ENCODE measurements around the gene RAPGEF4.
A peak's percentile ranks its signal among the peaks of the same experiment; 100 is the strongest.

Gene RAPGEF4

DNA sequence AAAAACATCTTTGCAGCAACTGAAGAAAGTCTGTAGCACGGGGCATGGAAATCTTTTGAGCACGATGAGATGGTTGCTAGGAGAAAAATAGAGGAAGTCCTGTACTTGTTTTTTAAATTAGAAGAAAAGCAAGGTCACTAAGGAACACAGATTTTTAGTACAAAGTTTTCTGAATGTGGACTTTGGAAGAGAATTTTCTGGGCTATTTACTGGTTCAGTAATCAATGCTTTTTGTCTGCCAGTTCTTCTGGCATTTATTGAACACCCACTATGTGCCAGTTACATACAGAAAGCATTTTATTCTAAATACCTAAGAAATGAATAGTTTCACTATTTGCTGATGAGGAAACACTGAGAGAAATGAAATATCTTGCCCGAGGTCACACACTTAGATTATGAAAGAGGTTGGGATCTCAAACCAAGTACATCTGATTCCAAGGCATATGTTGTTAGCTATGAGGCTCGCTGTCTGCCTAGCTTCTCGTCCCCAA, 324.4 kb downstream of the RAPGEF4 start:
- Histone ChIP-seq H3K4me3 (ENCODE audit: low read length) (no peak overlapping the region), H3K9ac (ENCODE audit: low read depth, low read length) (no peak overlapping the region), H3K27me3 (ENCODE audit: insufficient read depth, low read length) (no peaks in the 10 kb centered on the region), H3K4me1 (ENCODE audit: insufficient read depth, low read length) (no peaks in the 10 kb centered on the region), H3K27ac (ENCODE audit: low read depth, low read length) (no peak overlapping the region), H3K9me3 (ENCODE audit: insufficient read depth, low read depth, low read length) (no peaks in the 10 kb centered on the region), H3K36me3 (ENCODE audit: insufficient read depth, low read length) (no peaks in the 10 kb centered on the region)
- 84% methylated on average over 5 of the region's 5 CpGs for WGBS

DNA sequence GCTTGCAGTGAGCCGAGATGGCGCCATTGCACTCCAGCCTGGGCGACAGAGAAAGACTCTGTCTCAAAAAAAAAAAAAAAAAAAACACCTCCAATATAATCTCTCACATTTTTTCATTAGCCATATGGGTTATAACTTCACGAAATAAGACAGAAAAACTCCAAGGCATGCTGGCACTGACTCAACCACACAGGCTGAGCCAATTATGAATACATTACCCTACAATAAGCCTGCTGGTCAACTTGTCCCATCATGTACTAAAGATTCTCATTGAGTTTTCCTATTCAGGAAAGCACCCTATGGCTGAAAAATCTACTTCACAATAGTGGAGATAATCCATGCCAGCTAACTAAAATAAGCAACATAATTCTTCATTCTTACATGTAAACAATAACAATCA, 327.2 kb downstream of the RAPGEF4 start:
- no peak overlapping the region for H3K4me3 ChIP-seq (ENCODE audit: low read length)
- H3K9me3 ChIP-seq (ENCODE audit: insufficient read depth, low read depth, low read length): no peaks in the 10 kb centered on the region
- no peak overlapping the region for H3K27ac ChIP-seq (ENCODE audit: low read depth, low read length)
- WGBS: 91% methylated on average over 4 of the region's 4 CpGs
- H3K9ac ChIP-seq (ENCODE audit: low read depth, low read length): no peak overlapping the region
- H3K27me3 ChIP-seq (ENCODE audit: insufficient read depth, low read length): no peaks in the 10 kb centered on the region
- no peaks in the 10 kb centered on the region for H3K4me1 ChIP-seq (ENCODE audit: insufficient read depth, low read length)
- H3K36me3 ChIP-seq (ENCODE audit: insufficient read depth, low read length): no peaks in the 10 kb centered on the region

DNA sequence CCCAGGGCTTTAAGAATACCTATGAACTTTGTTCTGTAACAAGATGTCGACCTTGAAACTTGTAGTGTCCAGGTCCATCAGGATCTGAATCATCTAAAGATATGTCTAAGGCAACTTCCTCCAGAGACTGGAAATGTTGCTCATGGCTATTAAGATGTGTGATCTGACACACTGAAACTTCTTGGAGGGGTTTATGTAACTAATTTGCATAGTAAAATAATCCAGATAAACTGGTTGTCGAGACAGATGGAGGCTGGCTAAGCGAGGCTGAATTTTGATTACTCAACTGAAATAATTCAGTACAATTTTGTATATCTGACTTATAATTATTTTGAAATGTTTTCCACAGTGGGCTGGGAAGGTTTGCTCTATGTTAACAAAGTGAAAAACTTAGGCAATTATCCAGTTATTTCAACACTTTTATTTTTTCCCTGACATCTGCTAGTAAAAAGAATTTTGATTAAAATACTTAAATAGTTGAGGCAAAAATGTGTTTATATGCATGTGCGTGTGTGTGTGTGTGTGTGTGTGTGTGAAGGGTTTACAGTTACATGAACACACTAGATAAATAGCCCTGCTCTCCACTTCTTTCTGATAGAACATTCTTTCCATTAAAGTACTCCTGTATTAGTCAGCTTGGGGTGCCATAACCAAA, 328.6 kb downstream of the RAPGEF4 start:
- 95% methylated on average over 1 of the region's 4 CpGs for WGBS
- Histone ChIP-seq H3K4me3 (ENCODE audit: low read length) (no peak overlapping the region), H3K27me3 (ENCODE audit: insufficient read depth, low read length) (no peaks in the 10 kb centered on the region), H3K9me3 (ENCODE audit: insufficient read depth, low read depth, low read length) (no peaks in the 10 kb centered on the region), H3K27ac (ENCODE audit: low read depth, low read length) (no peak overlapping the region), H3K4me1 (ENCODE audit: insufficient read depth, low read length) (no peaks in the 10 kb centered on the region), H3K9ac (ENCODE audit: low read depth, low read length) (no peak overlapping the region), H3K36me3 (ENCODE audit: insufficient read depth, low read length) (no peaks in the 10 kb centered on the region)

DNA sequence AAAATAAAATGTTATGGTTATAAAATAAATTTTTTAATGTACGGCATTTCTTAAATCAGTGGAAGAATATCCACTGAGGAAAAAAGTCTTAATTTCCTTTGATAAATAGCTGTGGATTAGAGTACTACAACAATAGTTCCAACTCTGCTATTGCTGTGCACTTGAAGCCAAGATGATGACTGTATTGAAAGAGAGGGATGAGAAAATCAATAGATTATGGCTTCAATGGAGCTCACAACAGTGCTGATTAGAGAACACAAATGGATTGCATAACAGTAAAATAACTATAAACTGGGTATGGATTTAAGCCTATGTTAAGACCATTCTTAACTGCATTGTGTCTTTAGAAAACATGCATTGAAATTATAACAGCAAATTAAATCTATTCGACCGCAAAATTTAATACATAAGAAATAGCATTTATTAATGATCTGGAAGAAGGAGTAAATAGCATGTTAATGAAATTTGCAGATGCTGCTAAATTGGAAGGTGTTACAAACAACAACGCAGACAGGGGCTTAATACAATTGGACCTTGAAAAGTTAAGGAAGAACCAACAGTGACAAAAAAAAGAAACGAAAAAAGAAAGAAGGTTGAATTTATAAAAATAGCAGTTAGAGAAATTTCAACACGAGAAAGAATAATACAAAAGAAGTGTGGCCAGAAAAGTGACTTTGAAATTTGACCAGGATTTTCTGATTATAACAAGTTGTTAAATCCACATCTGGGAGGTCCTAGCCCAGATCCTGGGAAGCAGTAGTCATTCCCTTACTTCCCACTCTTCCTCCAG, 331.4 kb downstream of the RAPGEF4 start:
- 93% methylated on average over 4 of the region's 6 CpGs for WGBS
- Histone ChIP-seq H3K4me3 (ENCODE audit: low read length) (no peak overlapping the region), H3K9me3 (ENCODE audit: insufficient read depth, low read depth, low read length) (no peaks in the 10 kb centered on the region), H3K27me3 (ENCODE audit: insufficient read depth, low read length) (no peaks in the 10 kb centered on the region), H3K27ac (ENCODE audit: low read depth, low read length) (no peak overlapping the region), H3K9ac (ENCODE audit: low read depth, low read length) (no peak overlapping the region), H3K36me3 (ENCODE audit: insufficient read depth, low read length) (no peaks in the 10 kb centered on the region), H3K4me1 (ENCODE audit: insufficient read depth, low read length) (no peaks in the 10 kb centered on the region)

DNA sequence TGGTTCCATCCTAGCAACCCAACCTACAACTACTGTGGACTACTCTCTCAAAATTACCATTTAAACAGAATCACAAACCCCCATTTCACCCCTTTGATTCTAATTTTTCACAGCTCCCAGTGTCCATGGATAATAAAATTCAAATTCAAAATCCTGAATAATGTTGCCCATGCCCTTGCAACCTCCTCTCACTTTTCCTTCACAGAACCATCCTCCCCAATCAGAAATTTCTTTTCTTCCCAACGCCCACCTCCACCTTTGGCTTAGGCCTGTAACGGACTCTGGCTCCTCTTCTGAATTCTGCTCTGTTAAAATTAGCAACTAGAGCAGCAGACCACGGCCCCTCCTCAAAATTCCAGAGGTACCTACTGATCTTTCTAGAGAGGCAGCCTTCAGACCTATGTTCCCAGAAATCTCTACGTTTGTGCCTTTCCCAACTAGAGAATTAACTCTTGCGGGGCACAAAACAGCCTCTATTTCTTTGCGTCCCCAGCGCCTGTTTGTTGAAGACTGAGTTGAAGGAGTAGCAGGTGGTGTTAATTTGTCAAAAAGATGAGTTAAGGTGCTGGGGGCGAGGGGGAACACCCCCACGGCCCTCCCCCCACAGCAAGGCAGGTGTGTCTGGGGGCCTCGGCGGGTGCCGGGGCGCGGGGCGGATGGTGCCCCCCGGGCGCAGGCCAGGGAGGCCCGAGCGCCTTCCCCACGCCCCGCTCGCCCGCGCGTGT, 339.6 kb downstream of the RAPGEF4 start:
- Histone ChIP-seq H3K36me3 (ENCODE audit: insufficient read depth, low read length) (no peaks in the 10 kb centered on the region), H3K4me3 (ENCODE audit: low read length) (peak overlapping the region; percentile 86), H3K27ac (ENCODE audit: low read depth, low read length) (no peak overlapping the region), H3K9me3 (ENCODE audit: insufficient read depth, low read depth, low read length) (no peaks in the 10 kb centered on the region), H3K27me3 (ENCODE audit: insufficient read depth, low read length) (peaks cover 17% of the 10 kb centered on the region), H3K4me1 (ENCODE audit: insufficient read depth, low read length) (peaks cover 17% of the 10 kb centered on the region), H3K9ac (ENCODE audit: low read depth, low read length) (peak overlapping the region; percentile 83)
- WGBS: 5% methylated on average over 25 of the region's 25 CpGs

DNA sequence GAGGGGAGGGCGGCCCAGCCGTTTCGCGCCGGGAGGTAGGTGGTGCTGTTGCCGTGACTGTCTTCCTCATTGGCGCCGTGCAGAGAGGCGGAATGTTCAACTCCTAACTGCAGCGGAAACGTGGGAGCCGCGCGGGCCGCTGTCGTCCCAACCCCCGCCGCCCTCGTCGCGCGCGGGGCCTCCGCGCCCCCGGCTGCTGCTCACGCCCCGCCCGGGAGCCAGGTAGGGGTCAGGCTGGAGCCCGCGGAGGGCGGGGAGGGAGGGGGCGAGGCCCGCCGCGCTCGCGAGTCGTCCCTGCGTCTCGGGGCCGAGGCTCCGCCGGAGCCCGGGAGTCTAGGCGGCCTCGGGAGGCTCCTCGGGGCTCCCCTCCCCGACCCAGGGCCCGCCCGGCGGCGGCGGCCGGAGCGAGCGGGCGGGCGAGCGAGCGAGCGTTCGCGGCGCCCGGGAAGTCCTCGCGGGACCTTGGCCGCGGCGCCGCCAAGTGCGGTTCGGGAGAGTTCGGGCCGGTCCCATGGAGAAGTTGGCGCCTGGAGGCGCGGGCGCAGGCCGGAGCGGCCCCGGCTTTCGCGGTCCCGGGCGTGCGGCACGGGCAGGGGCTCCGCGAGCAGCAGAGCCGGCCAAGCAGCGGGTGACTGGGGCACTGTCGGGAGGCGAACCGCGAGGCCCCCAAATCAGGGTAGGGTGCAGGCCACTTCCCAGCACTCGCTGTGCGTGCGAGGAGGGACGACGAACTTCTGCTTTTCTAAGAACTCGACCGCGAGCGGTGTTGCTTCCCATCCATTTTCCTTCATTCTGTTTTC, 340.3 kb downstream of the RAPGEF4 start, which contains the start of gene MAP3K20:
Gene MAP3K20, plus strand, starts transcription at position 66 of the 800 bp plus-strand sequence. CDS start 15,186 bp downstream, outside the sequence.
- Histone ChIP-seq H3K9me3 (ENCODE audit: insufficient read depth, low read depth, low read length) (no peaks in the 10 kb centered on the region), H3K27ac (ENCODE audit: low read depth, low read length) (no peak within 1 kb of the TSS), H3K36me3 (ENCODE audit: insufficient read depth, low read length) (no peaks in the 10 kb centered on the region), H3K4me3 (ENCODE audit: low read length) (peak within 1 kb of the TSS; percentile 86), H3K4me1 (ENCODE audit: insufficient read depth, low read length) (peaks cover 17% of the 10 kb centered on the region), H3K9ac (ENCODE audit: low read depth, low read length) (peak within 1 kb of the TSS; percentile 83), H3K27me3 (ENCODE audit: insufficient read depth, low read length) (peaks cover 17% of the 10 kb centered on the region)
- WGBS: under 1% methylated on average over 106 of the region's 106 CpGs

DNA sequence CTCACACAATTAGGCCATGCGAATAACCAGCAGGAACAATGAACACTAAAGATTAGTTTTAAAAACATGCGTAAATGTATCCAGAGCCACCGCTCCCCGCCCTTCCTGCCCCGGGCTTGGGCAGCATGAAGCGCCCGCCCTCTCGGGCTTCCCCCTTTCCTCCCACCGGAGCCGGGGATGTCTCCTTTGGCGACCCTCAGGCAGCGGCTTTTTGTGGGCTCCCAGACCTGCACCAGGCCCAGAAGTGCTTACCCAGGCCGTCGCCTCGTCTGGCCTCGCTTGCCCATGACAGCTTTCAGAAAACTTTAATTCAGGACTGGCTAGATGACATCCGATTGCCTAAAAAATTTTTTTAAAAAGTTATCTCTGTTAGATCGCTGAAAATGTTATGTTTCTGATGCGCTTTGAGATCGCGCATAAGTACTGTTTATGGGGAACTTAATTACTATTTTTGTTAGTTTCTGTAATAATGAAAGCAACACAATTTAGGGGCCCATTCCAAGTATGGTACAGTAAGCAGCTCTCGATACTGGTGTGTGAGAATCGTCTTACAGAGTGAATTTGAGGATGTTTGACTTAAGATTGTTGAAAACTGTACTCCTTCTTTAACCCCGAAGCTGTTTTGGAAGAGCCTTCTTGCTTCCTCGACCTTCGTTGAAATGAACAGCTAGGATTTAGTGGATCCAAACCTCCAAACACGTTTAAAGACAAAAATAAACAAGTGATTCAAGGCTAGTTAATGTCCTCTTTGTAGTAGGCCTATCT, 341.1 kb downstream of the RAPGEF4 start:
- Histone ChIP-seq H3K4me1 (ENCODE audit: insufficient read depth, low read length) (peaks cover 17% of the 10 kb centered on the region), H3K9me3 (ENCODE audit: insufficient read depth, low read depth, low read length) (no peaks in the 10 kb centered on the region), H3K4me3 (ENCODE audit: low read length) (peak overlapping the region; percentile 86), H3K27me3 (ENCODE audit: insufficient read depth, low read length) (peaks cover 17% of the 10 kb centered on the region), H3K27ac (ENCODE audit: low read depth, low read length) (no peak overlapping the region), H3K9ac (ENCODE audit: low read depth, low read length) (peak overlapping the region; percentile 83), H3K36me3 (ENCODE audit: insufficient read depth, low read length) (no peaks in the 10 kb centered on the region)
- WGBS: 12% methylated on average over 27 of the region's 27 CpGs

DNA sequence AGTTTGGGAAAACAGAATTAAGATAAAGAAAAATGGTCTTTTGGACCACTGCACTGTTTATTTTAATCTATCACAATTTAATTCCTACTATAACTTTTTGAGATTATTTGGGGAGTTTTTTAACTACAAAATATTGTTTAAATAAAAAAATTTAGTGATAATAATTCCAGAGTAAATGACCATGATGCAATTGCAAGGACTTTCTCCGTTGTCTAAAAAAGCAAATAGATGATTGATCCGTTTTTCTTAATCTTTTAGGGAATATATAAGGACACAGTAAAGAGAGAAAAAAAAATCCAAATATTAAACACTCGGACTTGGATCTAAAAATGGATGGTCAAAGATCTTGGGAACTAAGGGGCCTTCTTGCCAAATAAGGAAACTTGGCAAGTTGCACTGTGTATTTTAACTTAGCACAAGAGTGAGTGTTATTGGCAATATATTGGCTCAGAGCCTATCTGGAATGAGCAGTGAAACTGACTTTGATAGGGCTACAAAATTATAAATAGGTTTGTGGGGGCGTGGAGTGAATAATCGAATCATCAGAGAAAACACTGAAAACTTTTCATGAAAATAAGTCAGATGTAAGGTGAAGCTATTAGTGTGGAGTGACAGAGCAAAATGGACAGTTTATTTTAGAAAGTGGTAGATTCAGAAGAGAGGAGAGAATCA, 342.0 kb downstream of the RAPGEF4 start:
- H3K4me1 ChIP-seq (ENCODE audit: insufficient read depth, low read length): peaks cover 17% of the 10 kb centered on the region
- no peak overlapping the region for H3K9ac ChIP-seq (ENCODE audit: low read depth, low read length)
- WGBS: 89% methylated on average over 5 of the region's 5 CpGs
- H3K9me3 ChIP-seq (ENCODE audit: insufficient read depth, low read depth, low read length): no peaks in the 10 kb centered on the region
- no peak overlapping the region for H3K27ac ChIP-seq (ENCODE audit: low read depth, low read length)
- peak overlapping the region; percentile 86 for H3K4me3 ChIP-seq (ENCODE audit: low read length)
- no peaks in the 10 kb centered on the region for H3K36me3 ChIP-seq (ENCODE audit: insufficient read depth, low read length)
- peaks cover 17% of the 10 kb centered on the region for H3K27me3 ChIP-seq (ENCODE audit: insufficient read depth, low read length)

DNA sequence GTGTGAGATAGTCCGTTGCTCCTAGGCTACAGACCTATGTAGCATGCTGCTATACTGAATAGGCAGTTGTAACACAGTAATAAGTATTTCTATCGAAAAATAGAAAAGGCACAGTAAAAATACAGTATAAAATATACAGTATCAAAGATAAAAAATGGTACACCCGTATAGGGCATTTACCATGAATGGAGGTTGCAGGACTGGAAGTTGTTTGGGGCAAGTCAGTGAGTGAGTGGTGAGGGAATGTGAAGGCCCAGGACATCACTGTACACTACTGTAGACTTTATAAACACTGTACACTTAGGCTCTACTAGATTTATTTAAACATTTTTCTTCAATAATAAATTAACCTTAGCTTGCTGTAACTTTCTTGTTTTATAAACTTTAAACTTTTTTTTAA, 343.5 kb downstream of the RAPGEF4 start:
- Histone ChIP-seq H3K36me3 (ENCODE audit: insufficient read depth, low read length) (no peaks in the 10 kb centered on the region), H3K4me1 (ENCODE audit: insufficient read depth, low read length) (peaks cover 17% of the 10 kb centered on the region), H3K27me3 (ENCODE audit: insufficient read depth, low read length) (peaks cover 17% of the 10 kb centered on the region), H3K27ac (ENCODE audit: low read depth, low read length) (no peak overlapping the region), H3K9ac (ENCODE audit: low read depth, low read length) (no peak overlapping the region), H3K4me3 (ENCODE audit: low read length) (no peak overlapping the region), H3K9me3 (ENCODE audit: insufficient read depth, low read depth, low read length) (no peaks in the 10 kb centered on the region)
- 94% methylated on average over 2 of the region's 3 CpGs for WGBS

Measured in HUES64 (cell line).